Epithelial cell of proximal tubule (primary cell): ENCODE results near the gene APC. TPM values are rescaled to one million over a fixed set of nuclear protein-coding genes. Genes with fewer than 3 reads are reported as not detected.

Experiments used
- DNase-seq: peaks from one replicate; pipeline ENCODE4 v3.0.0-alpha.2; 2011; ENCODE audit warnings: low read depth
- H3K4me3 ChIP-seq: 2 replicates; pipeline ENCODE4 v1.5.1; 2011; ENCODE audit warnings: low read depth, mild to moderate bottlenecking, low read length
- total RNA-seq: library from RNA; depleted of rRNA; stranded (reverse); fragments of >200 nt; gene quantifications from 2 replicates; pipeline ENCODE4 v1.2.3, GENCODE V29; 2015
- TF ChIP-seq, protein P1 (sequence below): conservative IDR thresholded peaks from 2 replicates; pipeline ENCODE4 v1.5.1; 2012; ENCODE audit warnings: low read depth, mild to moderate bottlenecking, low read length

Gene APC
- total RNA-seq, 1 donor from 2014 or later, result 24.0 TPM

DNA sequence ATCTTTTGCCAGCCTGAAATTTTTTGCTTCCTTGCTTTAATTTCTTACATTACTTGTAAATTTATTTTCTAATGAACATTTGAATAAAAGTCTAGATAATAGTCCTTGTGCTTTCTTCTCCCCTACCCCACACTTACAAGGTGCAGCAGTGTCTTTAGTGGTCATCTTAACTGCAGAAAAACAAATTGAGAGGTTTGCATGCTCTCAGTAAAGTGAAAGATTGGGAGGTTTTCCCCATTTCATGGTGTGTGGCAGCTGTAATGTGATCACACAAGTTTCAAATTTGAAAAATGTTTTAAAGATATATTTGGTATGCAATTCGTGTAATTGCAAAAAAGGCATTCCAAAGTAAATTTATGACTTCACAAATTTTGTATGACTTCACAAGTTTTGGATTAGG is 14.7 kb downstream of the APC start:
- TF ChIP-seq, protein P1, sequence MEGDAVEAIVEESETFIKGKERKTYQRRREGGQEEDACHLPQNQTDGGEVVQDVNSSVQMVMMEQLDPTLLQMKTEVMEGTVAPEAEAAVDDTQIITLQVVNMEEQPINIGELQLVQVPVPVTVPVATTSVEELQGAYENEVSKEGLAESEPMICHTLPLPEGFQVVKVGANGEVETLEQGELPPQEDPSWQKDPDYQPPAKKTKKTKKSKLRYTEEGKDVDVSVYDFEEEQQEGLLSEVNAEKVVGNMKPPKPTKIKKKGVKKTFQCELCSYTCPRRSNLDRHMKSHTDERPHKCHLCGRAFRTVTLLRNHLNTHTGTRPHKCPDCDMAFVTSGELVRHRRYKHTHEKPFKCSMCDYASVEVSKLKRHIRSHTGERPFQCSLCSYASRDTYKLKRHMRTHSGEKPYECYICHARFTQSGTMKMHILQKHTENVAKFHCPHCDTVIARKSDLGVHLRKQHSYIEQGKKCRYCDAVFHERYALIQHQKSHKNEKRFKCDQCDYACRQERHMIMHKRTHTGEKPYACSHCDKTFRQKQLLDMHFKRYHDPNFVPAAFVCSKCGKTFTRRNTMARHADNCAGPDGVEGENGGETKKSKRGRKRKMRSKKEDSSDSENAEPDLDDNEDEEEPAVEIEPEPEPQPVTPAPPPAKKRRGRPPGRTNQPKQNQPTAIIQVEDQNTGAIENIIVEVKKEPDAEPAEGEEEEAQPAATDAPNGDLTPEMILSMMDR, result no peak
- H3K4me3 ChIP-seq, result no peak overlapping the region
- DNase-seq, result no peak

- TF ChIP-seq, protein P1, result no peak
- no peak overlapping the region for H3K4me3 ChIP-seq
- no peak for DNase-seq
Measured at GRCh38 chr5:112755703-112756102, 18.0 kb downstream of the APC start.

GRCh38 chr5:112757468-112758208 is 20.0 kb downstream of the APC start:
- TF ChIP-seq, protein P1, result peak; percentile 71
- DNase-seq, result no peak
- no peak overlapping the region for H3K4me3 ChIP-seq

DNA sequence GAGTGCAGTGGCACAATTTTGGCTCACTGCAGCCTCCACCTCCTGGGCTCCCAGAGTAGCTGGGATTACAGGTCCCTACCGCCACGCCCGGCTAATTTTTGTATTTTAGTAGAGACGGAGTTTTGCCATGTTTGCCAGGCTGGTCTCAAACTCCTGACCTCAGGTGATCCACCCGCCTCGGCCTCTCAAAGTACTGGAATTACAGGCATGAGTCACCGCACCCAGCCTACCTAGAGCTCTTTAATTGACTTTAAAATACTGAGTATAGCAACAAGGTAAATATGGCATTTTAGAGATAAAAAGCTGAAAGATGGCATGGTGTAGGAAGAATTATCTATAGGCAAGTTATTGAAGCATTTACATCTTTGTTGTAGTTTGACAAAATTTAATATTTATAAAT is 21.0 kb downstream of the APC start:
- no peak overlapping the region for H3K4me3 ChIP-seq
- TF ChIP-seq, protein P1, result no peak
- DNase-seq, result no peak

- no peak overlapping the region for H3K4me3 ChIP-seq
- TF ChIP-seq, protein P1, result no peak
- DNase-seq, result no peak
Measured at GRCh38 chr5:112762113-112762810, 24.6 kb downstream of the APC start.

DNA sequence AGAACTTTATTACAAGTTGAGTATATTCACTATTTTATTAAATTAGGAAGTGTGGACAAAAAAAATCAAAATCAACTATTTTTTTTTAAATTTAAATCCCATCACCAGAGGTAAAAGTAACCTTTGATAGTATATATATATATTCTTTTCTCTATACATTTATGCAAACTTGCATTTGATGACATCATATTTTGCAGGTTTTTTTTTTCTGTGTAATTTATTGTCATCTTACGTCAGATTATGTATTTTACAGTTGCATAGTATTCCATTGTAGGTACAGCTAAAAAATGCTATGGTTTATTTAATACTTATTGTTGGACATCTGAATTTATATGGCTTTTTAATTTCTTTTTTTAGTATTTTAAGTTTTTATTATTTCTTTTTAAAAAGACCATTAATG is 25.5 kb downstream of the APC start:
- no peak overlapping the region for H3K4me3 ChIP-seq
- TF ChIP-seq, protein P1, result no peak
- no peak for DNase-seq
